Measurements from ENCODE around the gene GNG7. TPM values are rescaled to one million over a fixed set of nuclear protein-coding genes. Genes with fewer than 3 reads are reported as not detected.
A peak's percentile ranks its signal among the peaks of the same experiment; 100 is the strongest.
"Not testable (repeated sequence)": the region's sequence is repeated elsewhere in the genome, so short reads cannot be mapped to it uniquely, and the experiment has no call there.

The GNG7 gene
- polyA plus RNA-seq, 4 donors, result 0.99 to 3.5 (median 2.6) TPM; not detected in 1

- 9 to 39% (median 17%) methylated on average over 15 to 17 of the region's 17 CpGs for WGBS, 3 donors
- H3K9me3 ChIP-seq (ENCODE audit: control insufficient read depth in 2 of 2, insufficient read depth in 1 of 2, low read depth in 1 of 2, low read length in 1 of 2), result peaks cover 0 to 32% of the 10 kb centered on the region in 2 donors
- H3K4me1 ChIP-seq (ENCODE audit: control insufficient read depth in 3 of 3, insufficient read depth in 2 of 3, low read depth in 1 of 3, low read length in 2 of 3), result peaks cover 0 to 6% (median 4%) of the 10 kb centered on the region in 3 donors
- no peaks in the 10 kb centered on the region for H3K36me3 ChIP-seq (ENCODE audit: control insufficient read depth in 3 of 3, insufficient read depth in 2 of 3, low read depth in 1 of 3, low read length in 3 of 3)
- H3K27me3 ChIP-seq (ENCODE audit: control insufficient read depth in 3 of 3, insufficient read depth in 3 of 3, low read length in 3 of 3), result no peaks in the 10 kb centered on the region
- FAIRE-seq (no peak), DNase-seq (peak in 1 of 2 donors; percentile 89)
- H3K4me3 ChIP-seq (ENCODE audit: low read depth in 1 of 3, low read length in 3 of 3), result no peak overlapping the region
- peak overlapping the region in 2 of 3 donors; percentile 77 to 88 for H3K27ac ChIP-seq (ENCODE audit: low read depth in 1 of 3, low read length in 2 of 3)
These were observed 75.1 kb downstream of the GNG7 start for GRCh38 chr19:2627319-2627829.

GRCh38 chr19:2625434-2625833 is 77.1 kb downstream of the GNG7 start:
- H3K4me1 ChIP-seq (ENCODE audit: control insufficient read depth in 3 of 3, insufficient read depth in 2 of 3, low read depth in 1 of 3, low read length in 2 of 3), result peaks cover 0 to 6% (median 4%) of the 10 kb centered on the region in 3 donors
- H3K27ac ChIP-seq (ENCODE audit: low read depth in 1 of 3, low read length in 2 of 3), result peak overlapping the region in 2 of 3 donors; percentile 18 to 44
- 15 to 69% (median 33%) methylated on average over 9 of the region's 9 CpGs for WGBS, 3 donors
- no peak overlapping the region for H3K4me3 ChIP-seq (ENCODE audit: low read depth in 1 of 3, low read length in 3 of 3)
- H3K9me3 ChIP-seq (ENCODE audit: control insufficient read depth in 2 of 2, insufficient read depth in 1 of 2, low read depth in 1 of 2, low read length in 1 of 2), result peaks cover 0 to 18% of the 10 kb centered on the region in 2 donors
- H3K36me3 ChIP-seq (ENCODE audit: control insufficient read depth in 3 of 3, insufficient read depth in 2 of 3, low read depth in 1 of 3, low read length in 3 of 3), result no peaks in the 10 kb centered on the region
- peak; percentile 50 to 96 for DNase-seq
- no peak for FAIRE-seq
- no peaks in the 10 kb centered on the region for H3K27me3 ChIP-seq (ENCODE audit: control insufficient read depth in 3 of 3, insufficient read depth in 3 of 3, low read length in 3 of 3)

- Histone ChIP-seq H3K27ac (ENCODE audit: low read depth in 1 of 3, low read length in 2 of 3) (peak overlapping the region in 2 of 3 donors; percentile 5 to 18), H3K27me3 (ENCODE audit: control insufficient read depth in 3 of 3, insufficient read depth in 3 of 3, low read length in 3 of 3) (no peaks in the 10 kb centered on the region), H3K36me3 (ENCODE audit: control insufficient read depth in 3 of 3, insufficient read depth in 2 of 3, low read depth in 1 of 3, low read length in 3 of 3) (no peaks in the 10 kb centered on the region), H3K4me1 (ENCODE audit: control insufficient read depth in 3 of 3, insufficient read depth in 2 of 3, low read depth in 1 of 3, low read length in 2 of 3) (peaks cover 3 to 4% (median 4%) of the 10 kb centered on the region in 3 donors), H3K4me3 (ENCODE audit: low read depth in 1 of 3, low read length in 3 of 3) (no peak overlapping the region), H3K9me3 (ENCODE audit: control insufficient read depth in 2 of 2, insufficient read depth in 1 of 2, low read depth in 1 of 2, low read length in 1 of 2) (peaks cover 0 to 12% of the 10 kb centered on the region in 2 donors)
- FAIRE-seq, result no peak
- 46 to 66% (median 52%) methylated on average over 11 of the region's 11 CpGs for WGBS, 3 donors
- peak in 1 of 2 donors; percentile 36 for DNase-seq
These were observed 77.9 kb downstream of the GNG7 start for GRCh38 chr19:2624537-2625091.

DNA sequence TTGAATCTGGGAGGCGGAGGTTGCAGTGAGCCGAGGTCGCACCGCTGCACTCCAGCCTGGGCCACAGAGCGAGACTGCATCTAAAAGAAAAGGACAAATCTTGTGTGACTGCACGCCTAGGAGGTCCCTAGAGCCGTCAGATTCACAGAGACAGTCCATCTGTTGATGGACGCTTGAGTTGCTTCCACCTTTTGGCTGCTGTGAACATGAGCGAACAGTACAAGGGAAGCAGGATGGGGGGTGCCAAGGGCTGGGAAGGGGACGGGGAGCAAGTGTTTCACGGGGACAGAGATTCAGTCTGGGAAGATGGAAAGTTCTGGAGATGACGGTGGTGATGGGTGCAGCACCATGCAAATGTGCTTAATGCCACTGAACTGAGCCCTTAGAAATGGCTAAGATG is 78.7 kb downstream of the GNG7 start:
- Histone ChIP-seq H3K4me3 (ENCODE audit: low read depth in 1 of 3, low read length in 3 of 3) (no peak overlapping the region), H3K36me3 (ENCODE audit: control insufficient read depth in 3 of 3, insufficient read depth in 2 of 3, low read depth in 1 of 3, low read length in 3 of 3) (no peaks in the 10 kb centered on the region), H3K9me3 (ENCODE audit: control insufficient read depth in 2 of 2, insufficient read depth in 1 of 2, low read depth in 1 of 2, low read length in 1 of 2) (peaks cover 0 to 11% of the 10 kb centered on the region in 2 donors), H3K27me3 (ENCODE audit: control insufficient read depth in 3 of 3, insufficient read depth in 3 of 3, low read length in 3 of 3) (no peaks in the 10 kb centered on the region), H3K4me1 (ENCODE audit: control insufficient read depth in 3 of 3, insufficient read depth in 2 of 3, low read depth in 1 of 3, low read length in 2 of 3) (peaks cover 3 to 4% (median 4%) of the 10 kb centered on the region in 3 donors), H3K27ac (ENCODE audit: low read depth in 1 of 3, low read length in 2 of 3) (peak overlapping the region in 1 of 3 donors; percentile 8)
- DNase-seq, result no peak
- WGBS, 3 donors, result 91 to 94% (median 93%) methylated on average over 12 of the region's 12 CpGs
- FAIRE-seq, result no peak

DNA sequence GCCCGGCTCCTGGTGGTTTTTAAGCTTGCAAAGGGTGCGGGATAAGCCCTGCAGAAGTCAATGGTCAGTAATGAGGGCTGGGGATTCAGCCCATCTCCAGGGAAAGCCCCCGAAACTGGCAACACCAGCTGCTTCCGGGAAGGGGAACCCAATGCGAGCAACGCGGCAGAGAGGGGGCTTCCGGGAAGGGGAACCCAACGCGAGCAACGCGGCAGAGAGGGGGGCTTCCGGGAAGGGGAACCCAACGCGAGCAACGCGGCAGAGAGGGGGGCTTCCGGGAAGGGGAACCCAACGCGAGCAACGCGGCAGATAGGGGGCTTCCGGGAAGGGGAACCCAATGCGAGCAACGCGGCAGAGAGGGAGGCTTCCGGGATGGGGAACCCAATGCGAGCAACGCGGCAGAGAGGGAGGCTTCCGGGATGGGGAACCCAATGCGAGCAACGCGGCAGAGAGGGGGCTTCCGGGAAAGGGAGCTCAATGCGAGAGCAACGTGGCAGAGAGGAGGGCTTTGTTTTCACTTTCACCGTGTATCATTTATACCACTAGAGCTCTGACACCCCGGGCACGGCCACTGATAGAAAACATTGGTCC is 80.0 kb downstream of the GNG7 start:
- H3K27me3 ChIP-seq (ENCODE audit: control insufficient read depth in 3 of 3, insufficient read depth in 3 of 3, low read length in 3 of 3); FAIRE-seq; H3K4me1 ChIP-seq (ENCODE audit: control insufficient read depth in 3 of 3, insufficient read depth in 2 of 3, low read depth in 1 of 3, low read length in 2 of 3); DNase-seq; H3K36me3 ChIP-seq (ENCODE audit: control insufficient read depth in 3 of 3, insufficient read depth in 2 of 3, low read depth in 1 of 3, low read length in 3 of 3); H3K9me3 ChIP-seq (ENCODE audit: control insufficient read depth in 2 of 2, insufficient read depth in 1 of 2, low read depth in 1 of 2, low read length in 1 of 2); H3K4me3 ChIP-seq (ENCODE audit: low read depth in 1 of 3, low read length in 3 of 3): not testable (repeated sequence)
- 77 to 95% (median 84%) methylated on average over 38 to 40 of the region's 40 CpGs for WGBS, 3 donors
- H3K27ac ChIP-seq (ENCODE audit: low read depth in 1 of 3, low read length in 2 of 3), result peak overlapping the region in 1 of 3 donors; percentile 61

DNA sequence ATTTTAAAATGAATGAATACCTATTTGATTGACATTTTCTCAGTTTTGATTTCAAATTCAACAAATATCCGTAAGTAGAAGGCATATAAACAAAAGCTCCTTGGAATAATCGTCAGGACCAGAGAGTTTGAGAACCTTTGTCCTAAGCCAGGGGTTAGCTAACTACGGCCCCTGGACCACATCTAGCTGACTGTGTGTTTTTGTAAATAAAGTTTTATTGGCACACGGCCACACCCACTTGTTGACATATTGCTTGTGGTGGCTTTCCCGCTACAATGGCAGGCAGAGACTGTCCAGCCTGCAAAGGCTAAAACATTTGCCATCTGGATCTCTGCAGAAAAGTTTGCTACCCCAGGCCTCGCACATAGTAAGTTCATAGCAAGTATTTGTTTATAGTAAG is 83.4 kb downstream of the GNG7 start:
- WGBS, 3 donors, result 69 to 77% (median 77%) methylated on average over 6 of the region's 6 CpGs
- no peaks in the 10 kb centered on the region for H3K36me3 ChIP-seq (ENCODE audit: control insufficient read depth in 3 of 3, insufficient read depth in 2 of 3, low read depth in 1 of 3, low read length in 3 of 3)
- H3K4me1 ChIP-seq (ENCODE audit: control insufficient read depth in 3 of 3, insufficient read depth in 2 of 3, low read depth in 1 of 3, low read length in 2 of 3), result peaks cover 0 to 3% (median 0%) of the 10 kb centered on the region in 3 donors
- H3K27me3 ChIP-seq (ENCODE audit: control insufficient read depth in 3 of 3, insufficient read depth in 3 of 3, low read length in 3 of 3), result peaks cover 0 to 2% (median 0%) of the 10 kb centered on the region in 3 donors
- FAIRE-seq (no peak), DNase-seq (no peak)
- no peak overlapping the region for H3K4me3 ChIP-seq (ENCODE audit: low read depth in 1 of 3, low read length in 3 of 3)
- H3K9me3 ChIP-seq (ENCODE audit: control insufficient read depth in 2 of 2, insufficient read depth in 1 of 2, low read depth in 1 of 2, low read length in 1 of 2), result peaks cover 0 to 19% of the 10 kb centered on the region in 2 donors
- peak overlapping the region in 1 of 3 donors; percentile 9 for H3K27ac ChIP-seq (ENCODE audit: low read depth in 1 of 3, low read length in 2 of 3)

DNA sequence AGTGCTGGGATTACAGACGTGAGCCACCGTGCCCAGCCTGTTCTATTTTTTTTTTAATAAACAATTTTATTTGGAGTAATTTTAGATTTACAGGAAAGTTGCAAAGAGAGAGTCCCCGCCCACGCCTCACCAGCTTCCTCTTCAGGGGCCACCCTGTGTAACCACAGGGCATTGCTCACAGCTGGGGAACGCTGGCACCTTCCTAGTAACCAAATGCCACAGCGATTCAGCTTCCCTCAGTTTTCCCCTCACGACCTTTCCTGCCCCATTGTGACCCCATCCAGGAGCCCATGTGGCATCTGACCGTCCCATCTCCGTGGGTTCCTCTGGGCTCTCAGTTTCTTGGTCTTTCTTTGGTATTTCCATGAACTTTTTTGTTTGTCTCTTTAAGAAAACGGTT is 83.9 kb downstream of the GNG7 start:
- no peak overlapping the region for H3K4me3 ChIP-seq (ENCODE audit: low read depth in 1 of 3, low read length in 3 of 3)
- peaks cover 0 to 3% (median 0%) of the 10 kb centered on the region in 3 donors for H3K4me1 ChIP-seq (ENCODE audit: control insufficient read depth in 3 of 3, insufficient read depth in 2 of 3, low read depth in 1 of 3, low read length in 2 of 3)
- FAIRE-seq, result no peak
- H3K27ac ChIP-seq (ENCODE audit: low read depth in 1 of 3, low read length in 2 of 3), result peak overlapping the region in 1 of 3 donors; percentile 50
- DNase-seq, result no peak
- peaks cover 0 to 2% (median 0%) of the 10 kb centered on the region in 3 donors for H3K27me3 ChIP-seq (ENCODE audit: control insufficient read depth in 3 of 3, insufficient read depth in 3 of 3, low read length in 3 of 3)
- H3K9me3 ChIP-seq (ENCODE audit: control insufficient read depth in 2 of 2, insufficient read depth in 1 of 2, low read depth in 1 of 2, low read length in 1 of 2), result peaks cover 0 to 19% of the 10 kb centered on the region in 2 donors
- 56 to 71% (median 61%) methylated on average over 10 of the region's 10 CpGs for WGBS, 3 donors
- H3K36me3 ChIP-seq (ENCODE audit: control insufficient read depth in 3 of 3, insufficient read depth in 2 of 3, low read depth in 1 of 3, low read length in 3 of 3), result no peaks in the 10 kb centered on the region

- DNase-seq, result no peak
- Histone ChIP-seq H3K4me3 (ENCODE audit: low read depth in 1 of 3, low read length in 3 of 3) (no peak overlapping the region), H3K9me3 (ENCODE audit: control insufficient read depth in 2 of 2, insufficient read depth in 1 of 2, low read depth in 1 of 2, low read length in 1 of 2) (peaks cover 0 to 13% of the 10 kb centered on the region in 2 donors), H3K27ac (ENCODE audit: low read depth in 1 of 3, low read length in 2 of 3) (no peak overlapping the region), H3K36me3 (ENCODE audit: control insufficient read depth in 3 of 3, insufficient read depth in 2 of 3, low read depth in 1 of 3, low read length in 3 of 3) (no peaks in the 10 kb centered on the region), H3K27me3 (ENCODE audit: control insufficient read depth in 3 of 3, insufficient read depth in 3 of 3, low read length in 3 of 3) (peaks cover 0 to 2% (median 0%) of the 10 kb centered on the region in 3 donors), H3K4me1 (ENCODE audit: control insufficient read depth in 3 of 3, insufficient read depth in 2 of 3, low read depth in 1 of 3, low read length in 2 of 3) (peaks cover 0 to 3% (median 0%) of the 10 kb centered on the region in 3 donors)
- WGBS, 3 donors, result 90 to 92% (median 91%) methylated on average over 11 of the region's 11 CpGs
- FAIRE-seq, result no peak
These were observed 84.9 kb downstream of the GNG7 start for GRCh38 chr19:2617393-2618165.

Measured in small intestine (tissue), 7 donors.